ENCODE results near the gene LOXL3. TPM values are rescaled to one million over a fixed set of nuclear protein-coding genes. Genes with fewer than 3 reads are reported as not detected.

The LOXL3 gene
- total RNA-seq, 1 donor from 2014 or later: 9.2 TPM

GRCh38 chr2:74532222-74532621 lies 21.5 kb downstream of the LOXL3 start:
- intact Hi-C loops (cut with DNase I): no loop called here
- ATAC-seq: no peak
- no peak for DNase-seq (ENCODE audit: low spot score)

DNA sequence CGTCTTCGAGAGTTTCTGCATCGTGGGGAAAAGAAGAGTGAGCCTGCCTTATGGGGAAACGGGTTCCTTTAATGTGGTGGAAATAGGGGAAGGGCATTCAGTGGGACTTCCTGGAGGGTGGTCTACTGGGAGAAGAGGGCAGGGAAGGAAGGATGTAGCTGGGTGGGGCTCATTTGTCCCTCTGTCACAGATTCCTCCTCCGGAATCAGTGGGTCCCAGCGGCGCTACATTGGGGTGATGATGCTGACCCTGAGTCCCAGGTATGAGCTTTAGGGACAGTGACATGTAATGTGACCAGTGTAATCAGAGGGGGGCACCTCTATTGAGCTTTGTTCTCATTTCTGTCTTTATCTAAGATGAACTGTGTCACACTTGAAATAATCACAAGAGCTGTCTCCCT lies 22.1 kb downstream of the LOXL3 start:
- no peak for ATAC-seq
- DNase-seq (ENCODE audit: low spot score): no peak
- intact Hi-C loops (cut with DNase I): no loop called here

DNA sequence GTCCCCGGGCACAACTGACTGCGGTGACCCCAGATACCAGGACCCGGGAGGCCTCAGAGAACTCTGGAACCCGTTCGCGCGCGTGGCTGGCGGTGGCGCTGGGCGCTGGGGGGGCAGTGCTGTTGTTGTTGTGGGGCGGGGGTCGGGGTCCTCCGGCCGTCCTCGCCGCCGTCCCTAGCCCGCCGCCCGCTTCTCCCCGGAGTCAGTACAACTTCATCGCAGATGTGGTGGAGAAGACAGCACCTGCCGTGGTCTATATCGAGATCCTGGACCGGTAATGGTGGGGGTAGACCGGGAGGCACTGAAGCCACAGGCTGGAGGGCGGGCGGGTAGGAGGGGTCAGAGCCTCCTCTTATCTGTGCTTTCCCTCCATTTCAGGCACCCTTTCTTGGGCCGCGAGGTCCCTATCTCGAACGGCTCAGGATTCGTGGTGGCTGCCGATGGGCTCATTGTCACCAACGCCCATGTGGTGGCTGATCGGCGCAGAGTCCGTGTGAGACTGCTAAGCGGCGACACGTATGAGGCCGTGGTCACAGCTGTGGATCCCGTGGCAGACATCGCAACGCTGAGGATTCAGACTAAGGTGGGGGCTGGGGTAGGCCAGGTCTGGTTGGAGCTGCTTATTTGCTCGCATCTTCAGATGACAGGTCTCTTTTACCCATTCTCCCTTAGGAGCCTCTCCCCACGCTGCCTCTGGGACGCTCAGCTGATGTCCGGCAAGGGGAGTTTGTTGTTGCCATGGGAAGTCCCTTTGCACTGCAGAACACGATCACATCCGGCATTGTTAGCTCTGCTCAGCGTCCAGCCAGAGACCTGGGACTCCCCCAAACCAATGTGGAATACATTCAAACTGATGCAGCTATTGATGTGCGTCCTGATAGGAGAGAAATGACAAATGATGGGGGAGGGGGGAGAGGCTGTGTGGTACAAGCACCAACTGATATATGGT lies 23.2 kb downstream of the LOXL3 start:
- DNase-seq (ENCODE audit: low spot score) (peak; percentile 74), ATAC-seq (peak; percentile 11)
- intact Hi-C loops (cut with DNase I): no loop called here

GRCh38 chr2:74529357-74530238 lies 24.1 kb downstream of the LOXL3 start, which contains the start of the genes AUP1 and HTRA2:
Gene AUP1, minus strand, starts transcription at chr2:74529706. Its CDS starts 77 bp downstream, at chr2:74529629.
Gene HTRA2, plus strand, starts transcription at chr2:74529933. Its CDS starts 74 bp downstream, at chr2:74530007.
- DNase-seq (ENCODE audit: low spot score): peak; percentile 99
- ATAC-seq: peak; percentile 98
- intact Hi-C loops (cut with DNase I): no loop called here

- ATAC-seq (peak; percentile 3), DNase-seq (ENCODE audit: low spot score) (no peak)
- intact Hi-C loops (cut with DNase I): no loop called here
Observed at GRCh38 chr2:74528600-74529356, 25.0 kb downstream of the LOXL3 start.

- DNase-seq (ENCODE audit: low spot score) (no peak), ATAC-seq (no peak)
- intact Hi-C loops (cut with DNase I): no loop called here
Observed at GRCh38 chr2:74527741-74528140, 26.0 kb downstream of the LOXL3 start.

DNA sequence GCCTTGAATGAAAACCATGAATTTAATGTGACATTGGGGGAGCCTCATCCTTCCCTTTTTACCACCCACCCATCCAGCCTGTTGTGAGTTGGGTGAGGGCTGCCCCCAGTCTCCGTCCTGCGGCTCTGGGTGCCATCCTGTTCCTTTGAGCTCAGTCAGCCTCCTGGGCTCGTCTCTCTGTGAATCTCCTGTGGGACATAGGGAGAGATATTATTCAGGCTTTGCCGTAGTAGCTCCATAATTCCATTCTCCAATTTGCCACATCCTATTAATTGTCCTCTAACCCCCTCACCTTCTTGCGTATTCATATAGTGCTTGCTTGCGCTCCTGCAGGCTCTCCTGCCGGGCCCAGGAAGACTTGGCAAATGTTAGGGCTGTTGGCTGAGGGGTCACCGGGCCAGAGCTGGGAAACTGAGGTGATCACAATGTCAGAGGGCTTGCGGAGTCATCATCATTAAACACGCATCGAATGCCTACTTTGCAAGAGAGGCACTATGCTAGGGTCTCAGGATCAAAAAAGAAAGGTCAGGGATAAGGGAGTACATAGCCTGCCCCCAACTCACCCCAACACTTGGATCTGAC lies 27.0 kb downstream of the LOXL3 start:
- DNase-seq (ENCODE audit: low spot score): no peak
- intact Hi-C loops (cut with DNase I): no loop called here
- ATAC-seq: no peak

DNA sequence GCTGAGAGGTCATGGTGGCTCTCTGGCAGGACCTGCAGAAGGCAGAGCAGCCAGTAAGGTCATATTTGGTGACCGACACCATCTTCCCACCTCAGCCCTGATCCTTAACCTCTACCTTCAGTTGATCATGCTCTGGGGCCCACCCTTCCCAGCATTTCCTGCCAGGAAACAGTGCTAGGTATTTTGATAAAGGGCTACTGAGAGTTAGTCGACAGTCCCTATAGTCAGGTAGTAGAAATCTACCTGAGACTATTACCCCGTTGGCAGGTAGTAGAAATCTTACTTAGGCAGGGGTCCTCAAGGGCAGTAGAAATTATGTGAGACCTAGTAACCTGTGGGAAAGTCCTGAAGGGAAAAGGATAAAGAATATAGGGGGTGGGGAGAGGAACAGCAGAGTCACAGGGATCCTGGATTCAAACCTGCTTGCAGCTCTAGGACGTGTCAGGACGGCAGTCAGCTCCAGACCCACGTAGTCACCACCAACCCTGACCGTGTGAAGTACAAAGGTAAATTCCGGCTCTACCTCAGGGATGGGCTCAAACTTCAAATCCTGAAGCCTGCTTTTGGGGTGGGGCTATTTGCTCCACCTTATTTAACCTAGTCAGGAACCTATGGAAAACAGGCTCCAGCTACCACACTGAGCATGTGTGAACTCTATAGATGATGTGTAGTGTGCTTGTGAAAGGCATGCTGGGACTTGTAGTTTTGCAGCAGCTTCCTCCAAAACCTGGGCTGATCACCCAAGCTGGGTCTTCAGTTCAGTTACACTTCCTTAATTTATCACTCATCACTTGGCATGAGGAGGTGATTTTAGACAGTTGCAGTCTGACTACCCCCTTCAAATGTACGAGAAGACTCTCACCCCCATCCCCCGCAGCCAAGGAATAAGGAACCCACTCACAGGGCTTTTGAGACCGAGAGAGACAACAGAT lies 27.8 kb downstream of the LOXL3 start, which contains the start of gene DQX1:
DQX1 (minus strand) TSS at position 515 of the 932 bp plus-strand sequence; CDS start at position 13, 502 bp downstream.
- intact Hi-C loops (cut with DNase I): no loop called here
- DNase-seq (ENCODE audit: low spot score) (no peak), ATAC-seq (no peak)

DNA sequence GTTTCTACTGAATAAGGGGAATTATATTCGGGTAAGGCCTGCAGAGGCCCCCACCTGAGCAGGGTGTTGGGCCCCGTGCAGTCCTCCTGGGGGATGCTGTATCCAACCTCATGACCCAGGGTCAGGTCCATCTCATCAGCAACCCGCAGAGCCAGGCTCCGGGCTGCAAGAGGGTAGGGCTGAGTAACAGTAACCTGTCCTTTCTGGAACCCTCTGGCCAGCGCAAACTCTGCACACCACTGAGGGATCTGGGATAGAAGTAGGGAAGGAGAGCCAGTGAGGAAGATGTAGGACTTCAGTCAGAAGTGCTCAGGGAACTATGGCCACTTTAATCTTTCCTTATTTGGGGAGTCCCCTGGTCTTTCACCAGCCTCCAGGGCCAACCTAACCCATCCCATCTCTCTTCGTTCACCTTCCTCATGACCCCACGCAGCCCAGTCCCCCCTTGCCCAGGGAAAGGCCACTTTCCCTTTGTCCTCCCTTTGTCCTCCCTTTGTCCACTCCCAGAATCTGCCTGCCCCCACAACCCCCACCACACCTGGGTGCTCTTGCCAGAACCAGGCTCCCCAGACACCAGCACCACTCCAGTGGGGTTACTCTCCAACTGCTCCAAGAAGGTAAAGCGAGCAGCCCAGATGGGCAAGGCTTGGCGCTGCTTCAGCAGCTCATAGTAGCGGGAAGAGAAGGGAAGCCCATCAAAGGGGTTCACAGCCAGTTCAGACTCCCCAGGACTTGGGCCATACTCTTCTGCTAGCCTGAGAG lies 28.6 kb downstream of the LOXL3 start:
- intact Hi-C loops (cut with DNase I): no loop called here
- no peak for ATAC-seq
- no peak for DNase-seq (ENCODE audit: low spot score)

- no peak for ATAC-seq
- intact Hi-C loops (cut with DNase I): no loop called here
- DNase-seq (ENCODE audit: low spot score): no peak
Observed at GRCh38 chr2:74524005-74524404, 29.7 kb downstream of the LOXL3 start.

DNA sequence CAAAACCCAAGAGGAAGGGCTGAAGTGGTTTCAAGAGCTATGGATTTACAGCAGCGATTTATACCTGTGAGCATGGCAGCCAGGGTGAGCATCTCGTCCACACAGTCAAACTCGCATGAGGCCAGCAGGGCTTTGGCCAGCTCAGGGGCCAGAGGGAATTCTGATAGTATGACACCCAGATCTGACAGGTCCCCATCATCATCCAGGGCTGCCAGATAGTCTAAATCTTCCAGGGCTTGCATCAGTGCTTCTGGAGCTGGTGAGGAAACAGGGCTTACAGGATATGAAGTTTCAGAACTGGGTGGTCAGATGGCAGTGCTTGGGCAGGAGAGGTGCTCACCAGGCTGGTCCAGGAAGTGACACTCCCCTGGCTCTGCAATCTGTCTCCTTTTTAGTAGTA lies 31.2 kb downstream of the LOXL3 start:
- intact Hi-C loops (cut with DNase I): no loop called here
- DNase-seq (ENCODE audit: low spot score): no peak
- ATAC-seq: no peak

GRCh38 chr2:74516650-74517049 lies 37.1 kb downstream of the LOXL3 start:
- intact Hi-C loops (cut with DNase I): no loop called here
- DNase-seq (ENCODE audit: low spot score): no peak
- no peak for ATAC-seq

DNA sequence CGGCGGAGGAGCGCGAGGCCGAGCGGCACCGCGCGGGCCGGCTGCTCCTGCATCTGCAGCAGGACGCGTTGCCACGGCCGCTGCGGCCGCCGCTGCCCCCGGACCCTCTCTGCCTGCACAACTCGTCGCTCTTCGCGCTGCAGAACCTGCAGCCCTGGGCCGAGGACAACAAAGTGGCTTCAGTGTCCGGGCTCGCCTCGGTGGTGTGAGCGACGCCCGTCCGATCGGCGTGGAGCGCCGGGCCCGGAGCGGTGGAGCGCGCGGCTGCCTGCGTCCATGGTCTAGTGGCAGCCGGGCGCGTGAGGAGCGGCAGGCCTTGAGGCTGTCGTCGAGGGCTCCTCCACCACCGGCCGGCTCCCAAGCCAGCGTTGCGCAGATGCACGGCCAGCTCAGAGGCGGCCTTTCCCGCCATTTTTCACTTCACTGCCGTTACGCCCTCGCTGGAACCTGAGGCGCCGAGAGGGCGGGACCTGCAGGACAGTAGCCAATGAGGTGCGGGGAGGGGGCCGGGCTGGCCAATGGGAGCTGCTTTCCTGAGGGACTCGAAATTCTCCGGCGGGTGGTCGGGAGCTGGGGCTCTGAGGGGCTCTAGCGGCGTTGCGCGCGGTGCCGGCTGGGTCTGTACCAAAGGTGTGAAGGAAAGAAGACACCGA lies 37.6 kb downstream of the LOXL3 start:
- DNase-seq (ENCODE audit: low spot score) (peak; percentile 77), ATAC-seq (peak; percentile 72)
- intact Hi-C loops (cut with DNase I): no loop called here

DNA sequence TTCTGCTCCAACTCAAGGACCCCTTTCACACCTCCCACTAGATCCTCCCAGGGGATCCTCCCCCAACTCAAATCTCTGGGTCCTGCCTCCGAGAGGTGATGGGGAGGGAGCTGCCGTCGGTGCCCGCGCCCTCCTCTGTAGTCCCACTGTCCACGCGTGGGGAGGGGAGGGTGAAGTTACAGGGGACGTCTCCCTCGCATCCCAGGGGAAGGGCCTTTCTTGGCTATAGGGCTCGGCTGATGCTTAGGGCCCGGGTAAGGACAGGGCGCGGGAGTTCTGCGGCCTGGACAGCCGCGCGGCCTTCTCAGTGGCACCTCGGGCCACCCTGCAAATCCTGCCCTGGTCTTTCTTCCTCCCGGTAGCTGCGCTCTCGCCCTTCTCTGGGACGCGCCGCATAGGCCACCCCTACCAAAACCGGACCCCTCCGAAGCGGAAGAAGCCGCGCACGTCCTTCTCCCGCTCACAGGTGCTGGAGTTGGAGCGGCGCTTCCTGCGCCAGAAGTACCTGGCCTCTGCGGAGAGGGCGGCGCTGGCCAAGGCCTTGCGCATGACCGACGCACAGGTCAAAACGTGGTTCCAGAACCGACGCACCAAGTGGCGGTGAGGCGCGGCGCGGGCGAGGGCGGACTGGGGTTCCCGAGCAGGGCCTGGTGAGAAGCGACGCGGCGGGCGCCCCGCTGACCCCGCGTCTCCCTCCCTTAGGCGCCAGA lies 38.3 kb downstream of the LOXL3 start:
- DNase-seq (ENCODE audit: low spot score): no peak
- intact Hi-C loops (cut with DNase I): no loop called here
- ATAC-seq: no peak

DNA sequence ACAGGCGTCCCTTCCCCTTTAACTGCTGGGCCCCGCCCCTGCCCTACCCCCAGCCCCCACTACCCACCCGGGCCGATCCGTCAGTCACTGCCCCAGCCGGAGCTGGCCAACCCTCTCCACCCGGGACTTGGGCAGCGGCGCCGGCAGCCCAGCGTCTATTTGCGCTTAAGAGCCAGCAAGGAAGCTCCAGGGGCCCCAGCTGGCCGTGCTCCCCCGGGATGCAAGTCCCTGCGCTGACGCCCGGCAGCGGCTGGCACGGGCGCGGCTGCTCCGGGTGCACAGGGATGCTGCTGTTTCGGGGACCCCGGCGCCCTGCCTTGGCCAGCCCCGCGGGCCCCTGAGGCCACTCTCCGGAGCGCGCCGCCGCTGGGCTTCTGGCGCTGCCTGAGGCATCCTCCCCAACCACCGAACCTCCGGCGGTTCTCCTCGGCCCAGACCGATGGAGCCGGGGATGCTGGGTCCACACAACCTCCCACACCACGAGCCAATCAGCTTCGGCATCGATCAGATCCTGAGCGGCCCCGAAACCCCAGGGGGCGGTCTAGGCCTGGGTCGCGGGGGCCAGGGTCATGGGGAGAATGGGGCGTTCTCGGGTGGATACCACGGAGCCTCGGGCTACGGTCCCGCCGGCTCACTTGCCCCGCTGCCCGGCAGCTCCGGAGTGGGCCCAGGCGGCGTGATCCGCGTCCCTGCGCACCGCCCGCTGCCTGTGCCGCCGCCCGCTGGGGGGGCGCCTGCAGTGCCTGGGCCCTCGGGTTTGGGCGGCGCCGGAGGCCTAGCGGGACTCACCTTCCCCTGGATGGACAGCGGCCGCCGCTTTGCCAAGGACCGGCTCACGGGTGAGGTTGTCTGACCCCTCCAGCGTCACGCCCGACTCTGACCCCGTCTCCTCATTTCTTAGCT lies 39.1 kb downstream of the LOXL3 start, which contains the start of gene TLX2:
TLX2 (plus strand) TSS at position 83 of the 903 bp plus-strand sequence; CDS start at position 440, 357 bp downstream.
- no peak for DNase-seq (ENCODE audit: low spot score)
- intact Hi-C loops (cut with DNase I): no loop called here
- ATAC-seq: no peak
